ENCODE results near the gene RAMP2. TPM values are rescaled to one million over a fixed set of nuclear protein-coding genes. Genes with fewer than 3 reads are reported as not detected.

Gene RAMP2
- total and polyA plus RNA-seq, 2 of the 13 experiments (the other 11 are each of a cell fraction or from before 2014, with no cell fraction given), result 1.4 to 5.2 TPM

DNA sequence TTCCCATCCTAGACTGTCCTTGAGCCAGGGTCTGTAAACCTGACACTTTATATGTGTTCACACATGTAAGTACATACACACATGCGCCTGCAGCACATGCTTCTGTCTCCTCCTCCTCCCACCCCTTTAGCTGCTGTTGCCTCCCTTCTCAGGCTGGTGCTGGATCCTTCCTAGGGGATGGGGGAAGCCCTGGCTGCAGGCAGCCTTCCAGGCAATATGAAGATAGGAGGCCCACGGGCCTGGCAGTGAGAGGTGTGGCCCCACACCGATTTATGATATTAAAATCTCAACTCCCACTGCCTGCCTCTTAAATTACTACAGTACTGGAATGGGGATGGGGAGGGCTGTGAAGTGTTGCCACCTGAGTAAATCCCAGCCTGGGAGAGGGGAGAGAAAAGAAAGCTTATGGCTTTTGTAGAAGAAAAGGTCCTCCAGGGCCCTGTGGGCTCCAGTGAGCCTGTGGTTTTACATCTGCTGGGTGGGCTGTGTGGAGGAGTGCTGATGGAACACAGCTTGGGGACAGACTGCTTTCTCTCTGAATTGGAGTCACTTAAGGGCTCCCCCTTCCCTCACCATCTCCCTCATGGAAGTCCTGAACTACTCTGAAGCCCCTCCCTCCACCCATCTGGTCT lies 18.4 kb downstream of the RAMP2 start (continued):
- TF ChIP-seq FOSL2 (CRISPR knock-in tag; IDR thresholded peaks at IDR 0.05), result no peak
- TF ChIP-seq ZNF766 (CRISPR knock-in tag; IDR thresholded peaks at IDR 0.05; ENCODE audit: borderline replicate concordance), result 0 out of 2 replicates have a peak, but pooled peaks have one; percentile 25
- TF ChIP-seq JUND (CRISPR knock-in tag; IDR thresholded peaks at IDR 0.05), result no peak
- no peak for TF ChIP-seq ZNF615 (CRISPR knock-in tag; IDR thresholded peaks at IDR 0.05; ENCODE audit: borderline replicate concordance)
- TF ChIP-seq SP2 (CRISPR knock-in tag; IDR thresholded peaks at IDR 0.05), result 0 out of 2 replicates have a peak, but pooled peaks have one; percentile 37
- no peak for TF ChIP-seq ZNF660 (CRISPR knock-in tag; IDR thresholded peaks at IDR 0.05; ENCODE audit: borderline replicate concordance, low read depth)
- TF ChIP-seq ZNF407 (CRISPR knock-in tag; IDR thresholded peaks at IDR 0.05; ENCODE audit: not compliant biosample characterization), result no peak
- peak; percentile 36; the same call in 1 of the 2 replicates for TF ChIP-seq ZNF607 (CRISPR knock-in tag; IDR thresholded peaks at IDR 0.05; ENCODE audit: borderline replicate concordance)
- no peak for TF ChIP-seq ZGPAT (CRISPR knock-in tag; IDR thresholded peaks at IDR 0.05)
- TF ChIP-seq AHR (CRISPR knock-in tag; IDR thresholded peaks at IDR 0.05), result no peak
- TF ChIP-seq HDAC6 (IDR thresholded peaks at IDR 0.05; ENCODE audit: low read depth, low read length), result no peak
- TF ChIP-seq ZMAT3 (CRISPR knock-in tag; conservative IDR thresholded peaks at IDR 0.05), result no peak
- no peak for TF ChIP-seq KDM1A (CRISPR knock-in tag; IDR thresholded peaks at IDR 0.05)
- TF ChIP-seq ZSCAN21 (CRISPR knock-in tag; IDR thresholded peaks at IDR 0.05; ENCODE audit: borderline replicate concordance), result no peak; the same call in 1 of the 2 replicates
- TF ChIP-seq CHD2 (IDR thresholded peaks at IDR 0.05; ENCODE audit: low read depth, low read length), result no peak
- TF ChIP-seq, protein P1, sequence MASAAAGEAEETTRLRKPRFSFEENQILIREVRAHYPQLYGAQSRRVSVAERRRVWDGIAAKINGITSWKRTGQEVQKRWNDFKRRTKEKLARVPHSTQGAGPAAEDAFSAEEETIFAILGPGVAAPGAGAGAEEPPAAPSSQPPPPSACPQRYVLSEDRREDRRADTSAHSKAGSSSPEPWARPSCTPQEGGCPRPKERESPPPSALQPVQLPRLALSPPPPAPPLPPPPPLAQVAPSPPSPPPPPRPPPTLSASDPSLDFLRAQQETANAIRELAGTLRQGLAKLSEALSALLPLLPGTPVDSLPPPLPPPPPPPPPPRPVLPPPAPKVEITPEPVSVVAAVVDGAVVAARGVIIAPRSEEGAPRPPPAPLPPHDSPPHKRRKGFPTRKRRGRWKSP (CRISPR knock-in tag; IDR thresholded peaks at IDR 0.05), result no peak
- TF ChIP-seq ZNF232 (CRISPR knock-in tag; IDR thresholded peaks at IDR 0.05; ENCODE audit: borderline replicate concordance), result no peak
- no peak for TF ChIP-seq SIN3A (IDR thresholded peaks at IDR 0.05; ENCODE audit: borderline replicate concordance, low read depth, low read length)
- TF ChIP-seq MED1 (CRISPR knock-in tag; IDR thresholded peaks at IDR 0.05), result no peak
- TF ChIP-seq ZNF761 (CRISPR knock-in tag; conservative IDR thresholded peaks at IDR 0.05), result no peak
- no peak for TF ChIP-seq SMAD9 (CRISPR knock-in tag; IDR thresholded peaks at IDR 0.05)
